ENCODE results near the gene P3H3. TPM values are rescaled to one million over a fixed set of nuclear protein-coding genes. Genes with fewer than 3 reads are reported as not detected.

Gene P3H3
- total RNA-seq, 2 donors from 2014 or later: 4.3 to 6.3 TPM

DNA sequence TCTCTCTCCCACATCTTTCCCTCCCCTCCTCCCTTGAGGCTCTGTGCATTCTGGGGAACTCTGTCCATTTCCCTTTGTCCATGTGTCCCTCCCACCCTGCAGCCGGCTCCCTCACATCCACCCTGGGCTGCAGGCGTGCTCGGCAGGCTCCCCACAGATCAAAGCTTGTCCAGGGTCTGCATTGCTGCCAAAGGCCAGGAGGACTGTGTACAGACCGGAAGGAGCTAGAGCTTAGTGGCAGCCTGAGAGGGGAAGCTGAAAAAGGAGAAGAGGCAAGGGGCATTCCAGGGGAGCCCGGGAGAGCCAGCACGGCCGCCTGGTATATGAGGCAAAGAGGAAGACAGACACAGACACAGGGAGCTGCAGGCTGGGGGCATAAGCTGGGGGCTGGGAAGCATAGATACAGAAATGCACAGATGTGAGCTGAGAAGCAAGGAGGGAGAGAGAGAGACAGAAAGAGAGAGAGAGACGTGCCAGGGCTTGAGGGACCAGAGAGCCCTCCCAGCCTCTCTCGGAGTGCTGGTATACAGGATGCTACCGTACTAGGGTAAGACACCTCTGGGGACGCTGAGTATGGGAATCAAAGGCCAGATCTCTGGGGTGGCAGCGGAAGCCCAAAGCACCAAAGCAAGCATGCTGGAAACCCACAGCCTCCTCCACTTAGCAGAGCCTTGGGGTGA is 35.5 kb upstream of the P3H3 start:
- DNase-seq (no peak), ATAC-seq (peak; percentile 42)
- intact Hi-C loops (cut with DNase I, micrococcal nuclease): no loop called here

DNA sequence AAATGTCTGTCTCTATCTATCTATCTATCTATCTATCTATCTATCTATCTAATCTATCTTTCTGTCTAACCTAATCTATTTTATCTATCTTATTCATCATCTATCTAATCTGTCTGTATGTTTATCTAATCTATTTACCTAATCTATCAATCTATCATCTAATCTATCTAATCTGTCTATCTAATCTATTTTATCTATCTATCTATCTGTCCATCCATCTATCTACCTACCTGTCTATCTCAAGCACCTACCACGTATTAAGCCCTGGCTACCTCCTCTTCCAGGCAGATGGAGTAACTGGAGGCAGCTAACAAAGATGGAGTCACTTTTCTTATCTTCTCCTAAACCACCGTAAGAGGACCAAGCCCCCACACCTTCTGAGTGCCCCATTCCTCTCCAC is 33.1 kb upstream of the P3H3 start:
- intact Hi-C loops (cut with DNase I, micrococcal nuclease): no loop called here
- DNase-seq: no peak
- no peak for ATAC-seq

DNA sequence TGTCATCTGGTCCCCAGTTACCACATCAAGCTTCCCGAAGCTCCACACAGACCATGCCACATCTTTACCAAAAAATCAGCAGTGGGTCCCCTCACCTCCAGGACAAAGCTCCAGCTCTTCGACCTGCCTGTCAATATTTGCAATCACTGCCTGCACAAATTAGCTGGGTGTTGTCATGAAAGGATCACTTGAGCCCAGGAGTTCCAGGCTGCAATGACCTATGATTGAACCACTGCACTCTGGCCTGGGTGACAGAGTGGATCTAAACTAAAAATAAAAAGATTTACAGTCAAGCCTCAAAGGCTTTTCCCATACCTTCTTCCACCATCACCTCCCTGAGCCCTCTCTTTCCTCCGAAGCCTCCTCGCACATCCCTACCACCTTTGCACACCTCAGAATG is 31.6 kb upstream of the P3H3 start:
- intact Hi-C loops (cut with DNase I, micrococcal nuclease): no loop called here
- ATAC-seq: no peak

GRCh38 chr12:6799147-6799546 is 29.1 kb upstream of the P3H3 start:
- ATAC-seq (no peak), DNase-seq (no peak)
- intact Hi-C loops (cut with DNase I, micrococcal nuclease): no loop called here

More for the DNA sequence above, 31.6 kb upstream of the P3H3 start:
- DNase-seq: no peak

GRCh38 chr12:6807170-6807569 is 21.0 kb upstream of the P3H3 start:
- intact Hi-C loops (cut with DNase I, micrococcal nuclease): no loop called here
- DNase-seq (no peak), ATAC-seq (peak; percentile 40)

DNA sequence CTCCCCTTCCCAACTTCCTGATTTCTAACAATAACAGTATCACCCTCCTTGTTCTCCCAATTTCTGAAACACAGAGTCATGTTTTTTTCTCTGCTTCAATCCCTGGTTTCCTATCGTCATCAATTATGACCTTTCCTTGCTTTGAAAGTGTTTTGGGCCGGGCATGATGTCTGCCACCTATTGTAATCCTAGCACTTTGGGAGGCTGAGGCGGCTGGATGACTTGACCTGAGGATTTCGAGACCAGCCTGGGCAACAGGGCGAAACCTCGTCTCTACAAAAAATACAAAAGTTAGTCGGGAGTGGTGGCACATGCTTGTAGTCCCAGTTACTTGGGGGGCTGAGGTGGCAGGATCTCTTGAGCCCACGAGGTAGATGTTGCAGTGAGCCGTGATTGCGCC is 19.2 kb upstream of the P3H3 start:
- DNase-seq: no peak
- intact Hi-C loops (cut with DNase I, micrococcal nuclease): no loop called here
- ATAC-seq: no peak

- intact Hi-C loops (cut with DNase I, micrococcal nuclease): no loop called here
- ATAC-seq: no peak
- DNase-seq: no peak
Observed at GRCh38 chr12:6810758-6811157, 17.4 kb upstream of the P3H3 start.

- no peak for ATAC-seq
- no peak for DNase-seq
- intact Hi-C loops (cut with DNase I, micrococcal nuclease): no loop called here
Observed at GRCh38 chr12:6813363-6813762, 14.8 kb upstream of the P3H3 start.

- intact Hi-C loops (cut with DNase I, micrococcal nuclease): no loop called here
- DNase-seq (no peak), ATAC-seq (no peak)
Observed at GRCh38 chr12:6816598-6816997, 11.6 kb upstream of the P3H3 start.

DNA sequence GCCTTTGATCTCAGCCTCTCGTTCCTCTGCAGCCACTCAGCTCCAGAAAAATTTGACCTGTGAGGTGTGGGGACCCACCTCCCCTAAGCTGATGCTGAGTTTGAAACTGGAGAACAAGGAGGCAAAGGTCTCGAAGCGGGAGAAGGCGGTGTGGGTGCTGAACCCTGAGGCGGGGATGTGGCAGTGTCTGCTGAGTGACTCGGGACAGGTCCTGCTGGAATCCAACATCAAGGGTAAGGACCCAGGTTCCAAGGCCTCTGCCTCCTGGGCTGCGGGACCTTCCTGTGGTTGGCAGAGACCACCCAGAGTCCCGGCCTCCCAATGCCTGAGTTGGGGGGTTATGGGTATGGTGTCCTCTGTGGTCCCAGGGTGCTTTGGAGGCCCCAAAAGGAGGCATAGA is 11.1 kb upstream of the P3H3 start:
- ATAC-seq: no peak
- no peak for DNase-seq
- intact Hi-C loops (cut with DNase I, micrococcal nuclease): no loop called here

DNA sequence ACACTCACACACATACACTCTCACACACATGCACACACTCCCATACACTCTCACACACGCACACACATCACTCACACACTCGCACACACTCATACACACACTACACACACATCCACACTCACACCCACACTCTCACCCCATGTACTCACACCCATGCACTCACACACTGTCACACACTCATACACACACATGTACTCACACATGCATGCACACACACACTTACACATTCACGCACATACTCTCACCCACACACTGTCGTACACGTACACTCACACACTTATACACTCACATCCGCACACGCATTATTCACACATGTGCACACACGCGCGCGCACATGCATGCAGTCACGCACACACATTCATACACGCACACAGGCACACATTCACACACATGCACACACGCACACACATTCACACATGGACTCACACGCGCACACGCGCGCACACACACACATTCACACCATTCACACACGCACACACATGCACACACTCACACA is 10.5 kb upstream of the P3H3 start:
- intact Hi-C loops (cut with DNase I, micrococcal nuclease): no loop called here
- DNase-seq (no peak), ATAC-seq (no peak)

GRCh38 chr12:6818222-6818621 is 10.0 kb upstream of the P3H3 start:
- DNase-seq (no peak), ATAC-seq (no peak)
- intact Hi-C loops (cut with DNase I, micrococcal nuclease): no loop called here

GRCh38 chr12:6818645-6819044 is 9.6 kb upstream of the P3H3 start:
- ATAC-seq (no peak), DNase-seq (no peak)
- intact Hi-C loops (cut with DNase I, micrococcal nuclease): no loop called here

GRCh38 chr12:6819106-6820030 is 8.8 kb upstream of the P3H3 start:
- intact Hi-C loops (cut with DNase I, micrococcal nuclease): loop anchor here in 1 of 2 donors (10.0 kb wide), 1 partner anchor 65 kb away; the partner anchor contains the start of gene MLF2
- no peak for ATAC-seq
- no peak for DNase-seq

- intact Hi-C loops (cut with DNase I, micrococcal nuclease): loop anchor here in 1 of 2 donors (10.0 kb wide), 1 partner anchor 65 kb away; the partner anchor contains the start of gene MLF2
- no peak for ATAC-seq
- DNase-seq: no peak
Observed at GRCh38 chr12:6820166-6820565, 8.0 kb upstream of the P3H3 start.

- ATAC-seq: peak; percentile 26
- peak in 1 of 2 donors; percentile 46 for DNase-seq
- intact Hi-C loops (cut with DNase I, micrococcal nuclease): loop anchor here in 1 of 2 donors (10.0 kb wide), 1 partner anchor 67 kb away; the partner anchor contains the start of gene MLF2
Observed at GRCh38 chr12:6821591-6822425, 6.4 kb upstream of the P3H3 start, which contains the start of gene GPR162. TSS of gene GPR162 (plus strand) at chr12:6821821. CDS start at chr12:6823899, 2,078 bp downstream.

DNA sequence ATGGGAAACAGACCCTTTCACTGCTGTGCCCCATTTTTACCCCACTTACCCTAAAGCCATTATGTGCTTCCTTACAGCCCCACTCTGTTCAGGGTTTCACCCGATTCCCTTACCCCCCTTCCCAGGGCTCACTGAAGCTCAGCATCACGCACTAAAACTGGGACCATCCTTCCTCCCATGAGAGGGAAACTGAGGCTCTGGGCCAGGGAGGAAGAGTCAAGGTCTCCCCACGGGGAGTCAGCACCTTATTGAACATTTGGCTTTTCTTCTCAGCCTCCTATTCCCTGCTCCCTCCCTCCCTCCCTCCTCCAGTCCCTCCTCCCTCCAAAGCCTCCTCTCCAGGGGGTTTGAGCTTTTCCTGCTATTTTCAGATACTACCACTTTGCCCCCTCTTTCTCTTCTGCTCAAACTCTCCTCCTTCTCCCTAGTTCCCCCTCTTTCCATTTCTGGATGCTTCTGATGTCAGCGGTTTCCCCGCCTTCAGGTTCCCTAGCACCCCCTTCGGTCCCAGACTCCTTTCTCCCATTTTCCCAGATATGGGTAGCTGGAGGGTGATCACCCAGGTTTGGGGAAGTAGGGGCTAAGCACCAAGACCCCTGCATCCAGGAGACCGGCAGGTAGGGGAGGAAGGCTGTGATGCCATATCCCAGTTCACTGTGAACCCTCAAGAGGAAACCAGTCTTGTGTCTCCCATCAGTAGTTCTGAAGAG is 5.6 kb upstream of the P3H3 start:
- DNase-seq (no peak), ATAC-seq (no peak)
- intact Hi-C loops (cut with DNase I, micrococcal nuclease): loop anchor here in 1 of 2 donors (10.0 kb wide), 1 partner anchor 68 kb away; the partner anchor contains the start of gene MLF2
